ENCODE measurements around the gene MSRB1. TPM values are rescaled to one million over a fixed set of nuclear protein-coding genes. Genes with fewer than 3 reads are reported as not detected.

MSRB1 gene
- total and polyA plus RNA-seq, 2 of the 13 experiments (the other 11 are each of a cell fraction or from before 2014, with no cell fraction given) = 32.1 to 75.4 TPM

GRCh38 chr16:1976216-1976520 is 33.2 kb upstream of the MSRB1 start:
- TF ChIP-seq AGO1 (IDR thresholded peaks at IDR 0.05; ENCODE audit: low read depth, low read length, poor library complexity, severe bottlenecking) = no peak
- no peak for TF ChIP-seq NCOA2 (CRISPR knock-in tag; IDR thresholded peaks at IDR 0.05)
- no peak for TF ChIP-seq PRDM10 (CRISPR knock-in tag; IDR thresholded peaks at IDR 0.05; ENCODE audit: low read depth)
- TF ChIP-seq ATRX (CRISPR knock-in tag; IDR thresholded peaks at IDR 0.05; ENCODE audit: borderline replicate concordance) = no peak
- no peak for TF ChIP-seq HOXA7 (CRISPR knock-in tag; IDR thresholded peaks at IDR 0.05)
- TF ChIP-seq HDAC6 (IDR thresholded peaks at IDR 0.05; ENCODE audit: low read depth, low read length) = no peak
- TF ChIP-seq ZNF230 (CRISPR knock-in tag; IDR thresholded peaks at IDR 0.05) = no peak
- no peak for TF ChIP-seq ATF7 (IDR thresholded peaks at IDR 0.05)
- TF ChIP-seq ATF7 (CRISPR knock-in tag; IDR thresholded peaks at IDR 0.05) = no peak
- TF ChIP-seq TRIM22 (IDR thresholded peaks at IDR 0.05) = no peak
- no peak for TF ChIP-seq TCF12 (IDR thresholded peaks at IDR 0.05)
- TF ChIP-seq TCF12 (CRISPR knock-in tag; IDR thresholded peaks at IDR 0.05) = no peak
- TF ChIP-seq DDIT3 (CRISPR knock-in tag; IDR thresholded peaks at IDR 0.05) = no peak
- TF ChIP-seq ZNF251 (CRISPR knock-in tag; IDR thresholded peaks at IDR 0.05) = no peak
- no peak for TF ChIP-seq ZBTB20 (CRISPR knock-in tag; IDR thresholded peaks at IDR 0.05; ENCODE audit: borderline replicate concordance, low read depth)
- no peak for TF ChIP-seq CHD4 (IDR thresholded peaks at IDR 0.05; ENCODE audit: borderline replicate concordance, low read length)
- no peak for TF ChIP-seq ARHGAP35 (CRISPR knock-in tag; IDR thresholded peaks at IDR 0.05; ENCODE audit: borderline replicate concordance)
- no peak for TF ChIP-seq ZNF510 (CRISPR knock-in tag; IDR thresholded peaks at IDR 0.05; ENCODE audit: low read depth)
- TF ChIP-seq ZUFSP (CRISPR knock-in tag; IDR thresholded peaks at IDR 0.05; ENCODE audit: borderline replicate concordance) = no peak
- no peak for TF ChIP-seq ZKSCAN1 (IDR thresholded peaks at IDR 0.05; ENCODE audit: low read length)
- BruUV-seq (replicated peaks) = no TSS peak
- DNase-seq (ENCODE audit: low spot score) (no peak), ATAC-seq (no peak), FAIRE-seq (no peak)
- 97% methylated on average over 8 of the region's 8 CpGs for WGBS (ENCODE audit: low lambda C conversion rate)
- Histone ChIP-seq H3K9ac (ENCODE audit: insufficient read depth, low read depth, low read length) (no peak overlapping the region), H3K4me2 (ENCODE audit: low read depth, low read length) (no peak overlapping the region), H3K79me2 (ENCODE audit: insufficient read depth, low read length) (peaks cover 14% of the 10 kb centered on the region), H2AFZ (ENCODE audit: low read length) (no peak overlapping the region), H3K27me3 (ENCODE audit: control insufficient read depth in 1 of 2, insufficient read depth in 2 of 2, low read length in 2 of 2) (no peaks in the 10 kb centered on the region), H3K4me3 (replicated peaks in 1 of 3; ENCODE audit: insufficient read depth in 1 of 3, low read depth in 2 of 3, low read length in 3 of 3) (no peak overlapping the region), H3K4me1 (ENCODE audit: insufficient read depth, low read length) (peaks cover 12% of the 10 kb centered on the region), H3K9me3 (ENCODE audit: low read length) (no peaks in the 10 kb centered on the region), H4K20me1 (ENCODE audit: insufficient read depth, low read length) (no peaks in the 10 kb centered on the region), H3K36me3 (replicated peaks in 1 of 2; ENCODE audit: control insufficient read depth in 1 of 2, insufficient read depth in 2 of 2, low read length in 2 of 2) (peaks cover 21 to 34% of the 10 kb centered on the region in 2 experiments; a peak in 3 of 5 replicates), H3K27ac (ENCODE audit: extremely low read length, insufficient read depth, low read length) (no peak overlapping the region)
- in situ Hi-C loops (cut with HindIII; ENCODE audit: extremely low pct_ligation_motif_present, low pct_unique_long_range_greater_than_20kb) (no loop called here), intact Hi-C loops (cut with micrococcal nuclease; ENCODE audit: unreplicated experiment) (no loop called here)
- ChIA-PET POLR2A (no interaction called here), CTCF (ENCODE audit: low intra/inter-chr PET ratio, low total read pairs) (no interaction called here)

Measured in HepG2 (cell line).